Mesothelial cell of epicardium (in vitro differentiated cells): ENCODE data around the gene UBR1. TPM values are rescaled to one million over a fixed set of nuclear protein-coding genes. Genes with fewer than 3 reads are reported as not detected.

Experiments used
- DNase-seq, 2 experiments: peaks; one replicate each; pipeline ENCODE4 v3.0.0; 2021; ENCODE audit warnings: low spot score in 2 of 2; ENCODE audit not compliant: unreplicated experiment in 2 of 2
- H3K27ac Mint-ChIP-seq: 2 replicates; pipeline ENCODE4 v1.8.0; 2021; ENCODE audit warnings: mixed read lengths
- H3K27me3 Mint-ChIP-seq: 2 replicates; pipeline ENCODE4 v1.8.0; 2021; ENCODE audit warnings: low read depth, mixed read lengths
- H3K36me3 Mint-ChIP-seq: 2 replicates; pipeline ENCODE4 v1.8.0; 2021; ENCODE audit warnings: mixed read lengths
- H3K4me1 Mint-ChIP-seq: 2 replicates; pipeline ENCODE4 v1.8.0; 2021; ENCODE audit warnings: mixed read lengths
- H3K4me3 Mint-ChIP-seq: 2 replicates; pipeline ENCODE4 v1.8.0; 2021; ENCODE audit warnings: mild to moderate bottlenecking, moderate library complexity, mixed read lengths
- H3K9me3 Mint-ChIP-seq: 2 replicates; pipeline ENCODE4 v1.8.0; 2021; ENCODE audit warnings: mixed read lengths
- CTCF ChIP-seq: fragments of 200-600 bp; sonication (generic); IDR thresholded peaks from one replicate; pipeline ENCODE4 v1.5.0; 2021; ENCODE audit warnings: antibody characterized with exemption; ENCODE audit not compliant: unreplicated experiment
- total RNA-seq: library from RNA; stranded (reverse); gene quantifications from 3 replicates; pipeline ENCODE4 v1.2.1, GENCODE V29; 2021

Gene UBR1
- total RNA-seq, 1 donor from 2014 or later, result 36.4 TPM

- no peak for DNase-seq
- H3K27me3 Mint-ChIP-seq, result peaks cover 3% of the 10 kb centered on the region
- H3K36me3 Mint-ChIP-seq, result peaks cover 17% of the 10 kb centered on the region
- TF ChIP-seq CTCF, result no peak
- H3K4me3 Mint-ChIP-seq, result peak overlapping the region; percentile 97
- H3K4me1 Mint-ChIP-seq, result peaks cover 26% of the 10 kb centered on the region
- H3K27ac Mint-ChIP-seq, result peak overlapping the region; percentile 99
- H3K9me3 Mint-ChIP-seq, result no peaks in the 10 kb centered on the region
Observed at GRCh38 chr15:43105077-43105736, 631 bp downstream of the UBR1 start.

- Mint-ChIP-seq H3K4me1 (peaks cover 26% of the 10 kb centered on the region), H3K27me3 (peaks cover 3% of the 10 kb centered on the region), H3K27ac (no peak overlapping the region), H3K36me3 (peaks cover 21% of the 10 kb centered on the region), H3K4me3 (peak overlapping the region; percentile 15), H3K9me3 (no peaks in the 10 kb centered on the region)
- TF ChIP-seq CTCF, result no peak
- DNase-seq, result no peak
Observed at GRCh38 chr15:43104426-43104825, 1.4 kb downstream of the UBR1 start.

GRCh38 chr15:43103907-43104306, 1.9 kb downstream of the UBR1 start:
- DNase-seq, result no peak
- no peak for TF ChIP-seq CTCF
- no peak overlapping the region for H3K27ac Mint-ChIP-seq
- peaks cover 3% of the 10 kb centered on the region for H3K27me3 Mint-ChIP-seq
- no peaks in the 10 kb centered on the region for H3K9me3 Mint-ChIP-seq
- peaks cover 21% of the 10 kb centered on the region for H3K36me3 Mint-ChIP-seq
- H3K4me3 Mint-ChIP-seq, result no peak overlapping the region
- peaks cover 26% of the 10 kb centered on the region for H3K4me1 Mint-ChIP-seq

GRCh38 chr15:43102187-43102586, 3.7 kb downstream of the UBR1 start:
- Mint-ChIP-seq H3K27me3 (no peaks in the 10 kb centered on the region), H3K4me3 (no peak overlapping the region), H3K27ac (no peak overlapping the region), H3K4me1 (peaks cover 26% of the 10 kb centered on the region), H3K36me3 (peaks cover 29% of the 10 kb centered on the region), H3K9me3 (peaks cover 5% of the 10 kb centered on the region)
- TF ChIP-seq CTCF, result no peak
- no peak for DNase-seq

- H3K27ac Mint-ChIP-seq, result no peak overlapping the region
- H3K9me3 Mint-ChIP-seq, result peaks cover 5% of the 10 kb centered on the region
- H3K36me3 Mint-ChIP-seq, result peaks cover 34% of the 10 kb centered on the region
- no peak for TF ChIP-seq CTCF
- H3K4me3 Mint-ChIP-seq, result no peak overlapping the region
- DNase-seq, result no peak
- H3K27me3 Mint-ChIP-seq, result no peaks in the 10 kb centered on the region
- H3K4me1 Mint-ChIP-seq, result peaks cover 19% of the 10 kb centered on the region
Observed at GRCh38 chr15:43100971-43101370, 4.9 kb downstream of the UBR1 start.
